T47D (cell line): ENCODE results near the gene HSFX2.
"Not testable (repeated sequence)": the region's sequence is repeated elsewhere in the genome, so short reads cannot be mapped to it uniquely, and the experiment has no call there.

Experiments
- DNase-seq, 2 experiments: peaks; one replicate each; pipeline versions ENCODE4 v3.0.0 to v3.0.0-alpha.2; 2011 to 2012; ENCODE audit warnings: low read depth in 1 of 2, low spot score in 1 of 2
- JUND ChIP-seq: IDR thresholded peaks from 2 replicates; pipeline ENCODE4 v1.6.1; 2012; ENCODE audit warnings: low read depth
- in situ Hi-C: cut with HindIII; loops from 2 replicates; pipeline ENCODE4 v1.10.0; 2016; ENCODE audit warnings: low sequenced_read_pairs, low pct_unique_long_range_greater_than_20kb

Gene HSFX2

DNA sequence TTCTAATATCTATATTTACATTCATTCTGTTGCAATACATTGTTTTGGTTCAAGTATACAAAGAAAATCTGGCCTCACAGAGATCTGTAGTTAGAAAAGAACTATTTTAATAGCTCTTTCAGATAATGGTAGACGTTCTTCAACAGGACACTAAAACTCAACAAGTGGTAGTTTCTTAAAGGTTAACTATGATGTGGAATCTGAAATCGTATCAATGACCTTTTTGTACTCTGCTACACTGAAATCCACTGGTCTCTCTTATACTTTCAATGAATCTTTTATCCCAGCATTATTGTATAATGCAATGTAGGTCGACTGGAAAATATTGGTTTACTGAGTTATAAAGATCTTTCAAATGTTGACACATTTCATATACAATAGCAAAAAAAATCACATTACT lies 23.8 kb upstream of the HSFX2 start:
- TF ChIP-seq JUND, result no peak
- no peak for DNase-seq
- in situ Hi-C loops, result no loop called here

DNA sequence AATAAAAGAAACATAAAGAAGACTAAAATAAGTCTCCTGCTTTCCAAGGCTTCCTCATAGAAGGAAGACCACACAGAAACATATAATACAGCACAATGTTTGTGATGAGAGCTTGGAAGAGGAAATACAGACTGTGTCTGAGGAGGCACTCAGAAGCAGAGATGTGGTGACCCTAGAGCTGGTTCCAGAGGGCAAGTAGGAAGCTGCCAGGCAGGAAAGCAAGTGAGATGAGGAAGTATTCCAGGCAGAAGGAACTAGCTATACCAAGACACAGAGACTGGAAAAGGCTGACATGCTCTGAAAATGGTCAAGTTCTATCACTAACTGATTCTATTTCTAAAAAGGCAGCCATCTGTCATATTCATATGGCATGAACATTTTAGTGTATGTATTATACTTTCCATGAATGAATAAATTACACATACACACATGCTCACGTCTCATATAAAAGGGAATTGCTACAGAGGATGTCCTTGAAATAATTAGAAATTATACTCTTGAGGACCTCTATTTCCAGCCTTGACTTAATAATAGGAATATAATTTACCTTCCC lies 16.6 kb upstream of the HSFX2 start:
- TF ChIP-seq JUND, result no peak
- no peak for DNase-seq
- in situ Hi-C loops, result no loop called here

DNA sequence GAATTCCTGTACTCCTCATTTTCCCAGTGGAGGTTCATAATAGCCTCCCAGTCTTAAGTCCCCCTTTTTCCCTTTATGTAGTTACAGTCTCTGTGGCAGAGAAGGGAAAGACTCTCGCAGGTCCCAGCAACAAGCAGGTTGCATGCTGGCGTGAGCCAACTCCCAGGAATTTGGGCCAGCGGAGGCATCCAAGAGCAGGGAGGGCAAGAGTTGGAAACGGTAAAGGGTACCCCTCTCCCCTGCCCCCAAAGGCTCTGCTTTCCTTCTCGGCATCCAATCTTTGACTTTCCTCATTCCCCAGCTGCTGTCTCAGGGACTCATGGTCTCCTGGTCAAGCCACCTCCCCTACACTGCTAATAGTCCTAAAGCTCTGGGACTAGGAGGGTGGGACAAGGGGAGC lies 15.4 kb upstream of the HSFX2 start:
- no peak for TF ChIP-seq JUND
- in situ Hi-C loops, result no loop called here
- no peak for DNase-seq

DNA sequence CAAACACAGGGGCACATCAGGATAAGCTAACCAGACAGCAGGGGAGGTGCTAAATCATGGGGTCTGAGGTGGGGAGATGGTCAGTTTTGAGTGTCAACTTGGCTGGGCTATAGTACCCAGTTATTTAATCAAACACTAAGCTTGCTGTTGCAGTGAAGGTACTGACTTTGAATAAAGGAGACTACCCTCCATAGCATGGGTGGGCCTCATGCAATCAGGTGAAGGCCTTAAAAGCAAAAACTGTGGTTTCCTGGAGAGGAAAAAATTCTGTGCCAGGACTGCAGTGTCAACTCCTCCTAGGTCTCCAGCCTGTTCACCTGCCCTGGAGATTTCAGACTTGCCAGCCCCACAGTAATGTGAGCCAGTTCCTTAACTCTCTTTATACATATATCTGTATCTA lies 12.6 kb upstream of the HSFX2 start:
- no peak for DNase-seq
- TF ChIP-seq JUND, result no peak

DNA sequence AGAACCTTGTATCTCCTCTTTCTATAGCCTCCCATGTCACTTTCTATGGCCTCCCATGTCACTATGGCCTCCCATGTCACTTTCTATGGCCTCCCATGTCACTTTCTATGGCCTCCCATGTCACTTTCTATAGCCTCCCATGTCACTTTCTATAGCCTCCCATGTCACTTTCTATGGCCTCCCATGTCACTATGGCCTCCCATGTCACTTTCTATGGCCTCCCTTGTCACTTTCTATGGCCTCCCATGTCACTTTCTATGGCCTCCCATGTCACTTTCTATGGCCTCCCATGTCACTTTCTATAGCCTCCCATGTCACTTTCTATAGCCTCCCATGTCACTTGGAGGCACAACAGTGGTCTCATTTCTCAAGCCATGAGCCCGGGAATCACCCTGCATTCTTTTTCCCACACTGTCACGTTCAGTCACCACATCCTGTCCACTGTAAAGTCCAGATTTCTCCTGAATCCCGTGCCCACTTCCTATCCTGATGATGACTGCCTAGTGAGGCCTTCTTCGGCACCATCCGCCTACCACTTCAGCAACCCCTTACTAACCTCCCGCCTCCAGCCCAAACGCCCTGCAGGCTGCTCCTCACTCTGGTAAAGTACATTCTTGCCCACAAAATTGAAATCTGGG lies 10.3 kb upstream of the HSFX2 start:
- DNase-seq, in situ Hi-C loops: not testable (repeated sequence)

More for the DNA sequence above, 12.6 kb upstream of the HSFX2 start:
- in situ Hi-C loops, result no loop called here

DNA sequence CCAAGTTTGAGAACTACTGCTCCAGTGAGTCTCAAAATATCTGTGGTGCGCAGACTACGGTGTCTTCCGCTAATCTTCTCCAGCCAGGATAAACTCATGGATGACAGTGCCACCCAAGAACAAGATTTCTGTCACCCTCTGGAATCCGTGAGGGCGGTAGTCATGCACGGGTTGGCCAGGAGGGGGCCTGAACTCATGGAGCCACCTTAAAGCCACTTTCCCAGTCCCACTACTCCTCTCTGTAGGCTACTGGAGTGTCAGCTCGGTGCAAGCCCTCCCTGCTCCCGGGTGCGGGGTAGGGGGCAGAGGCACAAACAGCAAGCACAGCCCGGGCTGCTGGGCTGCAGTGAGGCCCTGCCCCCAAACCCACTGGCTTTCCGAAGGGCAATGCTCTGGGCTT lies 3.5 kb upstream of the HSFX2 start:
- DNase-seq, in situ Hi-C loops: not testable (repeated sequence)

DNA sequence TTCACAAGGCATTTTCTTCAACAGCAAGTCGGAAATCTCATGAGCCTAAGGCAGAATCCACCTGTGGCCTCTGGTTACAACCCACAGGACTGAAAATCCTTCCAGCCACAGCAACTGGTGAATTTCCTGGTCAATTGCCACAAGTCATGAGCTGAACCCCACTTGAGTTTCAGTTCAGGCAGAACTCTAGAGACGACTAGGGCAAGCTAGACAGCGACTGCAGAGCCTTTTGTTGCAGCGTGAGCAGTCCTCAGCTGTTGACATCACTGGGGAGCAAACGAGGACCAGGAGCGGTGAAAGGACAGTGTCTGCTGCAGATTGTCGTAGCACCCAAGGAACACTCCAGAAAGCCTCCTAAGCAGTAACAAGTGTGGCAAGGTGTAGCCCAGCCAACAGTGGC lies 829 bp upstream of the HSFX2 start:
- in situ Hi-C loops, DNase-seq: not testable (repeated sequence)

DNA sequence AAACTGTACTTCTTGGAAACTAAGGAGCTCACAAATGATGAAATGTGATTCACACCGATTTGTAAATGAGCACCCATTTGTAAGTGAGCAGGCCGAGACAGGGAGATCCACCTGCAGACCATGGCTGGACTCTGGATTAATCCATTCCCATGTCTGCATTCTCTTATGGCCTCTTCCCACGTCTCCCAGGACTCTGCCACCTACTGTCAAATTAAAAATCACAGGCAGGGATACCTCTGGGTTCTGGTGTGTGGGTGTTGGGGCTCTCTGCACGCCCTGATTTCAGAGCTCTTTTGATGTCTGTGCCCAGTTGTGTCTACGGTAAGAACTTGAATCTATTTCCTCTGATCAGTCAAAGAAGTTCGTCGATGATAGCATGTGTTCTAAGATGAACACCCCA lies 4.1 kb downstream of the HSFX2 start:
- DNase-seq, in situ Hi-C loops: not testable (repeated sequence)

DNA sequence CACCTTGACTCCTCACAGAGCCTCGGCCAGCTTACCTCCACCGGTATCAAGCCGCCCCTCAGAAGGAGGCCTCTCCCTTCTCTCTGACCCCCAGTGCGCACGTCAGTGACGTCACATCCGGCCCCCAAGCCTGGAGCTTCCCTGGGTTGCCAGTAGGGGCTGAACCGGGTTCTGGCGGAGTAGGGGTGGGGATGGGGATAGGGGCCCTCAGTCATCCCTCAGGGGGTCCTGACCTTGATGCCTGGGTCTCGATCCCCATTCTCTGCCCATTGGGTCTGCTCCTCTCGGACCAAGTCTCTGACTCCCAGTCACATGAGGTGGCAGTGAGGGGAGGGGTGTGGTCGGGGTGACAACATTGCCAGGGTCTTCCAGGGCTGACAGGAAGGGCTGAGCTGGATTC lies 7.8 kb downstream of the HSFX2 start, which contains the start of gene MAGEA9B:
MAGEA9B (minus strand) TSS at position 101 of the 400 bp plus-strand sequence. CDS start 4,280 bp downstream, outside the sequence.
- DNase-seq, in situ Hi-C loops: not testable (repeated sequence)

DNA sequence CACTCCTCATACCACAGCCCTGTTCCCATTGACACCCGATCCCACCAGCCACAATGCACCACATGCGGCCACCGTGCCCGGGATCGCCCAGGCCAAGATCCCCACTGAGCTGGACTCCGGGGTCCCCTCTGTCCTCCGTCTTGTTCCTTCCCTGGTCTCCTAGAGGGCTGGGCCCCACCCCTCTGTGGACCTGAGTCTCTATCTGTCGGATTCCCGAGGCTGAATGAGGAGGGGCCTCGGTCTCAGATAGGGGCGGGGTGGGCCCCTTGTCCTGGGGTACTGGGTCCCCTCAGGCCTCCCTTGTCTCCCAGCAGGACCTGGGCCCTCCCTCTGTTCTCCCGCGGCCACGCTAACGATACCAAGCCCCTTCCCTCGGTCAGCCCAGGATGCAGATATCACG lies 9.5 kb downstream of the HSFX2 start:
- DNase-seq, in situ Hi-C loops: not testable (repeated sequence)

DNA sequence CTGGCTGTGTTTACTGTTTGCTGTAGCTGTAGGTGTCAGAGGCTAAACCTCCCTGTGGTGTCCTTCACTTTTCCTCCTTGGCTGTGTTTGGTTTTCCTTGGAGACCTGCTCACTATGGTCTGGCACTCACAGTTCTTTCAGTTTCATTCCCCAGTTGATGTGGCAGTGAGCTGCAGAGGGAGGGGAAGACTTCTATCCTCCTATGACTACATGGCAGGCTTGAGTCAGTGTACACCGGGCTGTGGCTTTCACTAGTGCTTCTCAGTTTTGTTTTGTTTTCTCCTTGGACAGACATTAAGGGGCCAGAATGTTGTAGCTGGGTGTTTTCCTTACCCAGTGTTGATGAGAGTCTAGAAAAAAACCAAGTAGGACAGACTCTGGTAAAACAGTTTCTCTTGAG lies 21.7 kb downstream of the HSFX2 start:
- in situ Hi-C loops, DNase-seq: not testable (repeated sequence)

DNA sequence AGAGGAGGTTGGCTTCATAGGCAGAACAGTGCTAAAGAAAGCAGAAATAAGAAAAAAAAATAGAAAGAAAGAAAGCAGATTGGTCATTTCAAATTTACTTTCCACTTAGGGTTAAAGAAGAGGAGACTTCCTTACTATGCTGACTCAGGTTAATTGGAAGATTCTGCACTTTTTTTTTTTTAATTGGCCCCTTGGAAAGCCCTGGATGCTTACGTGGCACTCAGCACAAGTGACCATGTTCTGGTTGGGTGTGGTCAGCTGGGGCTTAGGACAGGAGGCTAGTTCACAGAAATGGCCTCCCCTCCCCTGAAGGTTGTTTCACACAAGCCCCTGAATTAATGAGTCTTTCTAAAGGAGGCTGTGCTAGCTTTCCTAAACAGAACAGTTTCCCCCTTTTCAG lies 22.4 kb downstream of the HSFX2 start:
- DNase-seq, result no peak
- TF ChIP-seq JUND, result no peak
- in situ Hi-C loops, result no loop called here

DNA sequence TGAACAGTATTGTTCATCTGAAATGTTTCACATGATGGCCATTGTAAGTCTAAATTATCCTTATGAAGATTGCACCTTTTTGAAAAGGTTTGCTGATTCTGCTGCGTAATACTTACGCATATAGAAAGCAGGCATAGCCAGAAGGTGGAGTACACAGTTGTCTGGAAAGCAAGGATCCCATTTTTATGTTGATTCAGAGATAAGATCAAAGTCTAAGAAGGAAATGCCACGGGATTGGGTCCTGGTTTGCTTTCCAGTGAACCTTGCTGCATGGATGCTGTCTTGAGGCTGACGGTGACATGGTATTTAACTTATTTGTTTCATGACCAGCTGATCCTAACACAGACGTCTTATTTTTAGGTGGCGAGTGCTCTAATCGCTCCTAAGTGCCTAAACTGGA lies 23.3 kb downstream of the HSFX2 start:
- TF ChIP-seq JUND, result no peak
- in situ Hi-C loops, result no loop called here
- DNase-seq, result peak in 1 of 2 experiments; percentile 50

DNA sequence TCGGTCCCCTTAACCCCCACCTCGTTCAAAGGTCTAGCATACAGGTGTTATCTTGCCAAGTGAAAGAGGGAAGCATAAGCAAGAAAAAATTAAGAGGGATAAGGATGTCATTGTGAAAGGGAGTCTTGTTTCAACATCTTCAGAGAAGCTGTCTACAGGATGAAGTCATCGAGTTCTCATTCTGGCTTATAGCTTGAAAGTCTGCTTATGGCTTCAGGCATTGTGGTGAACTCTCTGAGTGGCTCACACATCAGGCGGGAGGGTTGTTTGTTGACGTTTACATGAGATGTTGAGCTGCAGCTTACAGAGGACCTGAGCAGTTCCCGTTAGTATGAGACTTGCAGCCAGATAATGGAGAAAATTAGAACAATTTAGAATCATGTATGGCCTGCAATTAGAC lies 24.4 kb downstream of the HSFX2 start:
- peak in 1 of 2 experiments; percentile 66 for DNase-seq
- no peak for TF ChIP-seq JUND
- in situ Hi-C loops, result no loop called here
